GM18909 (cell line): Measurements from ENCODE around the gene ECI1.

Experiments used
- ATAC-seq: cut with Tn5 transposase; IDR thresholded peaks from one replicate; pipeline ENCODE4 v1.9.1; 2021; ENCODE audit warnings: mild to moderate bottlenecking; ENCODE audit not compliant: unreplicated experiment, poor library complexity

Gene ECI1

DNA sequence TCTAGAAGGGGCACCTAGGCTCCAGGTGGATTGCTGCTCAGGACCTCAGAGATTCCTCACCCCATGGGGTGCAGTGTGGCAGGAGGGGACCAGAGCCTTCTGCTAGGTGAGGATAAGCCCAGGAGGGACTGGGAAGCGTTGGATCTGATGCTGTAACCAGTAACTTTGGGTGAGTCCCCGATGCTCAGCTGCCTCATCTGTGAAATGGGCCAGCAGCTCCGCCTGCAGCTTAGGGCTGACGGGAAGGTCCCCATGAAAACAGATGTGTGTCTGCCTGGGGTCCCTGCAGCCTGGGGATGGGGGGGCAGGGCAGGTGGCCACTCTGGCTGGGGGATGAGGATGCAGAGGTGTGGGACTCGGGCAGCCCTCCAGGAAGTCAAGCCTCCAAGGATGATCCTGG, 52.3 kb downstream of the ECI1 start:
- no peak for ATAC-seq

DNA sequence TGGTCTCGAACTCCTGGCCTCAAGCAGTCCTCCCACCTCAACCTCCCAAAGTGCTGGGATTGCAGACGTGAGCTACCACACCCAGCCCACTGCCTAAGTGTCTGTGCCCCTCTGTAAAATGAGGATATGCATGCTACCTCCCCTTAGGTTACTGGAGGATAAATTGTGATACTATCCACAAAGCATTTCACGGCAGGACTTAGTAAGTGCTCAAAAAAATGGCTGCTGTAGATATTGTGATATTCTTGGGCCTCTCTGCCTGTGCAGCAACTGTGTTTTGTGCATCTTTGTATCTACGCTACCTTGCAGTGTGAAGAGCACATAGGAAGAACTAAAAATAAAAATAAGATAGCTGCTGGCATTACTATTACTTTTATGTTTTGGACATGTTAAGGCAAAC, 53.1 kb downstream of the ECI1 start:
- no peak for ATAC-seq

DNA sequence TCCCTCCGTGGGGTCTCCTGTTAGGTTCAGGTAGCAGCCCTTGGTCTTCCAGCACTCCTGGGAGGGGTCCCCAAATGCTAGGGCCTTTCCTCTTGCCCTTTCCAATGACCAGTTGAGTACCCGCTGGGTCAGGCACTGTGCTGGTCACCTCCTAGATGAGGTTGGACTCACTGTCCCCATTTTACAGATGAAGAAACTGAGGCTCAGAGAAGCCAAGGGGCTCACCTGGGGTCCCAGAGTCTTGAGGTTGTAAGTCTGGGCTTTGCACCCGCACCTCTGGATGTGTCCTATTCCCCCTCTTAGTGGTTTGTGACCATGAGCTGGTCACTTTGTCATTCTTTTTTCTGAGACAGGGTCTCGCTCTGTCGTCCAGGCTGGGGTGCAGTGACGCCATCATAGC, 53.6 kb downstream of the ECI1 start:
- no peak for ATAC-seq

DNA sequence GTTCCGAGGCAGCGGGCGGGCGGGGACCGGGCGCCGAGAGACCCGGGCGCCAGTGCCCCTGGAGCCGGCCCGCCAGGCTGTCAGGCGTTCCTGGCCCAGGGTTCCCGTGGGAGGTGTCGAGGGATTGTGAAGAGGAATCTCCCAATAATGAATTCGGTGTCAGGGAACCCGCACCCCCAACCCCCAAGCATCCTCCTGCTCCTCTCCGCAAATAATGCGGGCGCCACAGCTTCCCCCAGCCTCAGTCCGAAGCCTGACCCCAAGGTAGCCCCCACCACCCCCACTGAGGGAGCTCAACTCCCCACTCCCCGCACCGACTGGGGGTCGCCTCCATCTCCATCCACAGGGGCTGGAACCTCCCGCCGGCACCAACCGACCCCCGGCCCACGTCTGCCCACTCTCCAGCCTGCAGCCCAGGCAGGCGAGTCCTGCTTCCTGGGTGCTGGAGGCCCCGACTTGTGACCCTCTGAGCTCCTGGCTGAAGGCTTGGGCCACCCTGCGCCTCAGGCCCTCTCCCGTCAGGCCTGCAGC, 54.3 kb downstream of the ECI1 start:
- no peak for ATAC-seq

DNA sequence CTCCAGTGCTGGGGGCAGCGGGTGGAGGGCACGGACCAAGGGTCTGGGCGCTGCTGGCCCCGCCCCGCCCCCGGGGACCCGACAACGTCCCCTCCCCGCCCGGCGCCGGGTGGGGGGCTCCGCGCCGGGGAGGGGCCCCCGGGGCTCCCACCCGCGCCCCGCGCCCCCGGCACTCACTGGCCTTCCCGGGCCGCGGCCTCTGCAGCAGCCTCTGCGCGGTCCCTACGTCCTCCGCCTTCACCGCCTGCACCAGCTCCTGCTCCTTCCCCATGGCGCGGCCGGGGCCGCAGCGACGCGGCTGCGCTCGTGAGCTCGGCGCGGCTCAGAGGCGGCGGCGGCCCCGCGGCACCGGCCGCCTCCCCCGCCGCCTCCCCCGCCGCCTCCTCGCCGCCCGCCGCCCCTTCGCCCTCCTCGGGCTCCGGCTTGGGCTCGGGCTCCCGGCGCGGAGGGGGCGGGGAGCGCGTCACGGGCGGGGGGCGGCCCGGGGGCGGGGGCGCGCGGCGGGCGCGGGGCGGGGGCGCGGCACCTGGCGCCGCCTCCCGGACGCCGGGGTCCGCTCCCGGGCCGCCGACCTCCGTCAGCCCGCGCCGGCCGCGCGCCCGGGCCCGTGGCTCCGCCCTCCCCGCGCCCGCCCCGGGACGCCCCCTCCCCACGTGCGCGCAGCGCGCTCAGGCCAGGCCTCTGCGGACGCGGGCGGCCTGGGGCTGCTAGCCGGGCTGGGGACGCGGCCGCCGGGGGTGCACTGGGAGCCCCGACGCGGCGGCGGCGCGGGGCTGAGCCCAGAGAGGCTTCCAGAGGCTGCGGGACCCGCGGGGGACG, 55.0 kb downstream of the ECI1 start, which contains the start of gene CASKIN1:
CASKIN1 (minus strand) TSS at position 444 of the 819 bp plus-strand sequence; CDS start at position 271, 173 bp downstream.
- ATAC-seq, result no peak

DNA sequence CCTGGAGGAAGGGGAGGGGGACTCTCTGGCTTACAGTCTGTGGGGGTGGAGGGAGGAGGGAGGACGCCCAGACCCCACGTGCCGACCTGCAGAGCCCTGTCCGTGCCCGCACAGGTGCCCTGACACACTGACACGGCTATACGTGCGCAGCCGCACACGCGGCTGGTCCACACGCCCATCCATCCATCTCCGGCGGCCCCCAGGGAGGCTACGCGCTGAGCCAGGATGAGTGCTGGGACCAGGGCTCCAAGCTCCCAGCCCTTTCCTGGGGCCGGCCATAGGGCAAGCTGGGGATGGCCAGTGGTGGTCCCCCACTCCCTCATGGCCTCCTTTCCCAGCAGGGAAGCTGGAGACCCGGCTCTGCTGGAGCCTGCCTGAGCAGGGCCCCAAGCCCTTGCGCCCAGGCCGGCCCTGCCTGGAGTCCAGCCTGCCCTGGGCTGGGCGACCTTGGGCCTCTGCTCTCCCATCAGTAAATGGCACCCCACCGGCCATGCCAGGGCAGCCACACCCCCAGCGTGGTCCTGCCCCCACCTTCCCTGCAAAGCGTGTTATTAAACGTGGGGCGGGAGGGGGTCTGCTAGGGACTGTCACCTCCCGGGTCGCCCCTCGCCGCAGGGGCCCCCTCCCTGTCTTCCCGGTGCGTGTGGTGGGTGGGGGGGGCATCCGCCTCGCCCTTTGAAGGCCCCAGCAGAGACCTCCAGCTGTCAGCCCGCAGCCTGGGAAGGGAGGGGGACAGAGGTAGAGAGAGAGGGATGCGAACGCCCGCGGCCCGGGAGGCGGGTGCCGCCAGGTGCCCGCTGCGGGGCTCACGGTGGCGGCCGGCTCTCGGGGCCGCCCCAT, 55.8 kb downstream of the ECI1 start:
- no peak for ATAC-seq

DNA sequence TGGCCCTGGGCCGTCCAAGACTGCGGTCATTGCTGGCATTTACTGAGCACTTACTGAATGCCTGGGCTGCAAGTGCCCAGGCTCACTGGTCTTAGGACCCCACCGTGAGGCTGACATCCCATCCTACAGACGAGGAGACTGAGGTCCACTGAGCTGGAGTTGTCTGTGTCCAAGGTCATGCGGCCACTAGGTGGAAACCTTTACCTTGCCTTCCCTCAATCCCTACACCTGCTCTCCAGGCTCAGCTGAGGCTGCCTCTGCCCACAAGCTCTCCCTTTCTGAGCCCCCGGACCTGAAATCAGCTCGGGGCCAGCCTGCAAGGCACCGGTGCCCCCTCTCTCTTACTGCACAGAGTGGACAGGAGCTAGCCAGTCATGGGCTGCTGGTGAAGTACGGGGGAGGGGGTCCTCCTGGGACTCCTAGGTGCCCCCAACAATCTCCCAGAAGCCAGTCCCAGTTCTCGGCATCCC, 56.5 kb downstream of the ECI1 start:
- no peak for ATAC-seq

DNA sequence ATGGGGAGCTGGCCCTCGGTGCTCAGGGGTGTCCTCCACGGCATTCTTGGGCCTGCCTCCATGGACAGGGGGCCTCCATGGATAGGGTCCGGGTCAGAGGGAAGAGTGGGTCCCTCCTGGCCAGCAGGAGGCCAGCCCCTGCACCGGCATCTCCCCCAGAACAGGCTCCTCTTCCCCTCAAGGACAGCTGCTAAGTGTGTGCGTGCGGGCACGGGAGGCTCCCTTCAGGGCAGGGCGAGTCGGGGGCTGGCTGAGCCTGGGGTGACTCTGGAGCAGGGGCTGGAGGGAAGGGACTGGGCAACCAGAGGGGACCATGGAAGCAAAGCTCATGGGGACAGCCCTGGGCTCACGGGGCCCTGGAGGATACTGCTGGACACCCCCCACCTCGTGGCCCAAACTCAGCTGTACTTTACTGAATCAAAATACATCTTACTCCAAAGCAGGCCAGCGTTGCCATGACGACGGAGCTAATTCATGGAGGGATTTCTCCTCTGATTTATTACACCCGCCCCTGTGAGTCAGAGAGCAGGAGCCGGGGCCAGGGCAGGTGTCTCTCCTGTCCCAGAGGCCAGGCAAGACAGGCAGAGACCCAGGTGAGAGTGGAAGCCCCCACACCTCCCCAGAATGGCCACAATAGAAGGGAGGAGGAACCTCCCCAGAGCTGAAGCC, 57.1 kb downstream of the ECI1 start:
- no peak for ATAC-seq

DNA sequence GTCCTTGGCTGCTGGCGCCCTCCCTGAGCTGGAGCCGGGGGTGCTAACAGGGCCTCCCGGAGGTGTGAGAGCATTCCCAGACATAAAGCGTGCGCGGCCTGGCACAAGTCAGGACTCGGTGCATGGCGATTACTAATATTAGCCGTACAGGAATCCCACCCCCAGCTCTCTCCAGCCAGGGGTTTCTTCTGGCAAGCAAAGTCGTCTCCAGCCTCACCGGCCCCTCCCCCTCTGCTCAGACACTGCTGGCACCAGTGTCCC, 60.0 kb downstream of the ECI1 start:
- no peak for ATAC-seq

DNA sequence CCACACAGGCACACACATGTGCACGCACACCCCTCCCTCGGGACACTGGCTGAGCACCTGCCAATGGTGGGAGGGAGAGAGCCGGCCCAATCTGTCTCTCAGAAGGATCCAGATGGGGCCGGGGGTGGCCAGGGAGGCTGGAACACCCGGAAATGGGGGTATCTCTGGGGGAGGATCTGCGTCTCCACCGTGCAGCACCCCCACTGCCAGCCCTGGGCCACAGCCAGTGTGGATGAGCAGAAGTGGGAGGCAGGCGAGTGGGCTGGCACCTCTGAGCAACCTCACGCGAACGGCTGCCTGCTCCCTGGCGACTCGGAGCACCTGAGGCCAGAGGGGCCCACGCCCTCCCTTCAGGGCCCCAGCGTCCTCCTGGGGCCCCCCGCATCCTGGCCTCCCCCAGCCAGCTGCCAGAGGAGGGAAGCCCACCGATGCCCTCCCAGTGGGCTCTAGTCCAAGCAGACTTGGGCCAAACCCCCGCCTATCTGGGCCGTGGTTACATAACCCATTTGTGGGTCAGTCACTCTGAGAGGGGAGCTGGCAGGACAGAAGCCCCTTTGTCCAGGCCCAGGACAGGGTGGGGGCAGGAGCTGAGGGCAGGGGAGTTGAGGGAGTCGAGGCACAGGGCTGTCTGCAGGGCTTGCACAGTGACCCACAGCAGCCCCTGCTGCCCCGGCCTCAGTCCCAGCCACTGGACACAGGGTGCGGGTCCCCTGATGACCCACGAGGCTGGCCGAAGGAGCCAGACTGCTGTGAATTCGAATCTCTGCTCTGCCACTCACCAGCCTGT, 60.5 kb downstream of the ECI1 start:
- no peak for ATAC-seq

DNA sequence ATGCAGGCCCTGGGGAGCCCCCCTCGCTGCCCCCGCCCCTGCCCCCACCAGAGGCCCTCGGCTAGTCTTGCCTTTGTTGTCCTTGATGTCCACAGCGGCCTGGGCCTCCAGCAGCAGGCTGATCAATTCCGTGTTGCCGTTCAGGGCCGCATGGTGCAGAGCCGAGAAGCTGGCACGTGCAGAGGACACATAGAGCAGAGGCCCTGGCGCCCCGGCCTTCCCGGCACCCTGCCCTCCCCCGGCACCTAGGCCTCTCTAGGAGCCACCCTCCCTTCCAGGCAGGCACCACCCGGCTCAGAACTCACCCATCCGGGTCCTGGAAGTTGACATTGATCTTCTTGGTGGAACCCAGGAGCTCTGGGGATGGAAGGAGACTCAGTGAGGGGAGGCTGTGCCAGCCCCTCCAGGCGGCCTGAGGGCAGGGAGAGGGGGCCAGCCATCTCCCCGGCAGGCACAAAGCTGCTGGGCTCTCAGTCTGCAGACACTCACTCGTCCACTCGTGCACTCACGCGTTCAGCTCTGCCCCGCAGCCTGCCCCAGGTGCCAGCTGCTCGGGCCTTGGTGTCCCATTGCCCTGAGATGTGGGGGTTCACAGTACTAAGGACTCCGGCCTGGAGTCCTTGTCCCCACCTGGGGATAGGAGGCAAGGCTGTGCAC, 61.3 kb downstream of the ECI1 start:
- ATAC-seq, result no peak
